ENCODE measurements around the gene IREB2.

GRCh38 chr15:78527325-78527724 is 89.3 kb downstream of the IREB2 start:
- TF ChIP-seq CTCF (conservative IDR thresholded peaks at IDR 0.05; ENCODE audit: low read length) (no peak), EZH2phosphoT487 (IDR thresholded peaks at IDR 0.05; ENCODE audit: borderline replicate concordance, low read depth, low read length) (no peak)

Data from OCI-LY7 (cell line).